HepG2 (cell line): Measurements from ENCODE around the gene ATRAID.

Experiments
- ERF ChIP-seq: IDR thresholded peaks from 2 replicates; pipeline ENCODE4 v1.6.1; 2018; ENCODE audit warnings: missing biosample characterization, missing genetic modification reagents
- EZH2 ChIP-seq: conservative IDR thresholded peaks from 2 replicates; pipeline ENCODE4 v1.6.1; 2012; ENCODE audit warnings: mild to moderate bottlenecking, low read depth, low read length, moderate library complexity
- TF ChIP-seq, protein P1 (sequence below): sonication (generic); formaldehyde crosslinking; IDR thresholded peaks from 2 replicates; pipeline ENCODE4 v1.5.1; 2020; ENCODE audit warnings: missing genetic modification reagents, mild to moderate bottlenecking, borderline replicate concordance
- TF ChIP-seq, protein P2 (sequence below): IDR thresholded peaks from 2 replicates; pipeline ENCODE4 v1.6.1; 2016; ENCODE audit warnings: missing compliant biosample characterization, missing genetic modification reagents, borderline replicate concordance

GRCh38 chr2:27250652-27251379, 39.0 kb downstream of the ATRAID start:
- TF ChIP-seq, protein P1, sequence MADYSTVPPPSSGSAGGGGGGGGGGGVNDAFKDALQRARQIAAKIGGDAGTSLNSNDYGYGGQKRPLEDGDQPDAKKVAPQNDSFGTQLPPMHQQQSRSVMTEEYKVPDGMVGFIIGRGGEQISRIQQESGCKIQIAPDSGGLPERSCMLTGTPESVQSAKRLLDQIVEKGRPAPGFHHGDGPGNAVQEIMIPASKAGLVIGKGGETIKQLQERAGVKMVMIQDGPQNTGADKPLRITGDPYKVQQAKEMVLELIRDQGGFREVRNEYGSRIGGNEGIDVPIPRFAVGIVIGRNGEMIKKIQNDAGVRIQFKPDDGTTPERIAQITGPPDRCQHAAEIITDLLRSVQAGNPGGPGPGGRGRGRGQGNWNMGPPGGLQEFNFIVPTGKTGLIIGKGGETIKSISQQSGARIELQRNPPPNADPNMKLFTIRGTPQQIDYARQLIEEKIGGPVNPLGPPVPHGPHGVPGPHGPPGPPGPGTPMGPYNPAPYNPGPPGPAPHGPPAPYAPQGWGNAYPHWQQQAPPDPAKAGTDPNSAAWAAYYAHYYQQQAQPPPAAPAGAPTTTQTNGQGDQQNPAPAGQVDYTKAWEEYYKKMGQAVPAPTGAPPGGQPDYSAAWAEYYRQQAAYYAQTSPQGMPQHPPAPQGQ (CRISPR knock-in tag): no peak
- TF ChIP-seq ERF (CRISPR knock-in tag): no peak
- TF ChIP-seq EZH2: 0 out of 2 replicates have a peak, but pooled peaks have one; percentile 64
- TF ChIP-seq, protein P2, sequence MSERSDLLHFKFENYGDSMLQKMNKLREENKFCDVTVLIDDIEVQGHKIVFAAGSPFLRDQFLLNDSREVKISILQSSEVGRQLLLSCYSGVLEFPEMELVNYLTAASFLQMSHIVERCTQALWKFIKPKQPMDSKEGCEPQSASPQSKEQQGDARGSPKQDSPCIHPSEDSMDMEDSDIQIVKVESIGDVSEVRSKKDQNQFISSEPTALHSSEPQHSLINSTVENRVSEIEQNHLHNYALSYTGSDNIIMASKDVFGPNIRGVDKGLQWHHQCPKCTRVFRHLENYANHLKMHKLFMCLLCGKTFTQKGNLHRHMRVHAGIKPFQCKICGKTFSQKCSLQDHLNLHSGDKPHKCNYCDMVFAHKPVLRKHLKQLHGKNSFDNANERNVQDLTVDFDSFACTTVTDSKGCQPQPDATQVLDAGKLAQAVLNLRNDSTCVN: no peak
